ENCODE results near the gene SUSD6.

- no peak for TF ChIP-seq CTCF (IDR thresholded peaks at IDR 0.05)
- TF ChIP-seq POLR2A (IDR thresholded peaks at IDR 0.05) = no peak
These were observed 85.5 kb downstream of the SUSD6 start for GRCh38 chr14:69696633-69697557.
